ENCODE measurements around the gene RAB3GAP2. TPM values are rescaled to one million over a fixed set of nuclear protein-coding genes. Genes with fewer than 3 reads are reported as not detected.

The RAB3GAP2 gene
- total and polyA plus RNA-seq, 10 of the 15 experiments (the other 5 are each of a cell fraction or from before 2014, with no cell fraction given) = 11.9 to 51.1 (median 24.4) TPM

GRCh38 chr1:220160027-220160426, 112.2 kb downstream of the RAB3GAP2 start:
- POLR2A ChIA-PET = no interaction called here

More at GRCh38 chr1:220160027-220160426, 112.2 kb downstream of the RAB3GAP2 start:
- no peak for ATAC-seq
- no TSS peak for BruUV-seq (replicated peaks)
- 92% methylated on average over 1 of the region's 1 CpG for WGBS (ENCODE audit: insufficient coverage, insufficient replicate concordance, low lambda C conversion rate, missing lambda C conversion rate)
- Histone ChIP-seq H3K9ac (ENCODE audit: control insufficient read depth, insufficient read depth, low read length) (no peak overlapping the region), H3K4me3 (no peak overlapping the region), H3K27ac (ENCODE audit: control insufficient read depth, insufficient read depth) (no peak overlapping the region), H4K20me1 (ENCODE audit: control insufficient read depth, insufficient read depth) (no peaks in the 10 kb centered on the region), H3K9me3 (replicated peaks; ENCODE audit: control insufficient read depth, insufficient read depth, low read length) (no peaks in the 10 kb centered on the region), H3K79me2 (ENCODE audit: control insufficient read depth, insufficient read depth, low read length) (no peaks in the 10 kb centered on the region), H3K4me2 (ENCODE audit: control insufficient read depth, insufficient read depth) (no peak overlapping the region), H3K27me3 (replicated peaks in 1 of 2; ENCODE audit: control insufficient read depth in 2 of 2, insufficient read depth in 2 of 2, low read length in 1 of 2) (no peaks in the 10 kb centered on the region), H3K36me3 (ENCODE audit: control insufficient read depth in 2 of 2, insufficient read depth in 2 of 2, low read length in 1 of 2) (peaks cover under 1 to 32% of the 10 kb centered on the region in 2 experiments), H2AFZ (ENCODE audit: control insufficient read depth, low read depth, low read length) (no peak overlapping the region), H3K4me1 (ENCODE audit: control insufficient read depth, insufficient read depth, low read length) (no peaks in the 10 kb centered on the region)
- no peak for TF ChIP-seq RBBP5 (conservative IDR thresholded peaks at IDR 0.05)
- no peak for TF ChIP-seq POU2F2 (IDR thresholded peaks at IDR 0.05; ENCODE audit: borderline replicate concordance, low read depth, low read length)
- no peak for TF ChIP-seq ZZZ3 (IDR thresholded peaks at IDR 0.05; ENCODE audit: control insufficient read depth, insufficient read length, low read depth)
- no peak for TF ChIP-seq PKNOX1 (IDR thresholded peaks at IDR 0.05)
- TF ChIP-seq YY1 (IDR thresholded peaks at IDR 0.05; ENCODE audit: low read depth, low read length) = no peak
- TF ChIP-seq JUND (IDR thresholded peaks at IDR 0.05; ENCODE audit: low read depth, low read length) = no peak
- TF ChIP-seq STAT1 (conservative IDR thresholded peaks at IDR 0.05) = no peak
- TF ChIP-seq SUPT20H (IDR thresholded peaks at IDR 0.05; ENCODE audit: borderline replicate concordance, control insufficient read depth, low read depth, low read length) = no peak
- TF ChIP-seq NBN (IDR thresholded peaks at IDR 0.05) = no peak
- no peak for TF ChIP-seq ZNF384 (IDR thresholded peaks at IDR 0.05; ENCODE audit: borderline replicate concordance, low read depth, low read length)
- TF ChIP-seq FOXM1 (IDR thresholded peaks at IDR 0.05; ENCODE audit: low read depth, low read length) = no peak
- TF ChIP-seq NKRF (conservative IDR thresholded peaks at IDR 0.05) = no peak
- no peak for TF ChIP-seq KLF5 (IDR thresholded peaks at IDR 0.05; ENCODE audit: partially characterized antibody)
- no peak for TF ChIP-seq YBX1 (IDR thresholded peaks at IDR 0.05)
- TF ChIP-seq EP300 (IDR thresholded peaks at IDR 0.05; ENCODE audit: borderline replicate concordance in 1 of 2, control insufficient read depth in 1 of 2, low read depth in 2 of 2, low read length in 2 of 2) = no peak
- no peak for TF ChIP-seq HDGF (IDR thresholded peaks at IDR 0.05)
- TF ChIP-seq SMAD1 (IDR thresholded peaks at IDR 0.05; ENCODE audit: low read depth, partially characterized antibody) = no peak
- no peak for TF ChIP-seq RELB (IDR thresholded peaks at IDR 0.05; ENCODE audit: low read depth)
- intact Hi-C loops (cut with micrococcal nuclease; ENCODE audit: unreplicated experiment) = no loop called here
- RAD21 ChIA-PET (ENCODE audit: unreplicated experiment) = interaction anchor here (1.1 kb wide), 1 partner anchor 171 kb away, joined by 3 read pairs; no protein-coding TSS in a partner anchor
- SMC1A ChIA-PET (ENCODE audit: uncharacterized antibody, unreplicated experiment) = interaction anchor here (0.8 to 2.2 kb wide), 4 partner anchors 9 to 38 kb away, joined by 3 to 6 read pairs (median 4); no protein-coding TSS in a partner anchor
- in situ Hi-C loops (cut with MboI) = no loop called here
- CTCF ChIA-PET = interaction anchor here (1.3 to 1.6 kb wide), 3 partner anchors 11 to 34 kb away, joined by 3 to 4 read pairs (median 3); no protein-coding TSS in a partner anchor
- DNase-seq (ENCODE audit: low read depth, low spot score) = no peak
- FAIRE-seq = no peak
